ENCODE results near the gene GORASP1. TPM values are rescaled to one million over a fixed set of nuclear protein-coding genes. Genes with fewer than 3 reads are reported as not detected.

Gene GORASP1
- total and polyA plus RNA-seq, 2 of the 13 experiments (the other 11 are each of a cell fraction or from before 2014, with no cell fraction given): 36.4 to 39.8 TPM

DNA sequence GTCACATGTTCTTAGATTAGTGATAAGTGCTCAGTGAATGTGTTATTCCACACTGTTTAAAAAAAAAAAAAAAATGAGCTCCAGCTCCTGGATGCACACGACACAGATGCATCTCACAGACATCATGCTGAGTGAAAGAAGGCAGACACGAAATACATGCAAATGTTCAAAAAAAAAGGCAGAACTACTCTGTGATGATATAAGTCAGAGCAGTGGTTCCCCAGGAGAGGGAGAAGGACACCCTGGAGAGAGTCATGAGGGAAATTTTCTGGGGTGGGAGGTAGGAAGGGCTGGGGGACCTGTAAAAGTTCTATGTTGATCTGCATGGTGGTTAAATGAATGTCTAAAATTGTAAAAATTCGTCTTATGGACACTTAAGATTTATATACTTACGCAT is 41.6 kb upstream of the GORASP1 start:
- H3K9ac ChIP-seq (ENCODE audit: insufficient read depth, low read depth, low read length): 0 out of 2 replicates have a peak overlapping the region, but pooled peaks have one; percentile 11
- 90% methylated on average over 4 of the region's 4 CpGs for WGBS (ENCODE audit: low lambda C conversion rate)
- peaks cover 64% of the 10 kb centered on the region for H4K20me1 ChIP-seq (ENCODE audit: insufficient read depth, low read length)

More for the DNA sequence above, 41.6 kb upstream of the GORASP1 start:
- intact Hi-C loops (cut with micrococcal nuclease; ENCODE audit: unreplicated experiment): no loop called here
- Histone ChIP-seq H3K79me2 (ENCODE audit: insufficient read depth, low read length) (peaks cover 61% of the 10 kb centered on the region), H3K4me1 (ENCODE audit: insufficient read depth, low read length) (peaks cover 62% of the 10 kb centered on the region), H2AFZ (ENCODE audit: low read length) (no peak overlapping the region), H3K9me3 (ENCODE audit: low read length) (no peaks in the 10 kb centered on the region), H3K36me3 (replicated peaks in 1 of 2; ENCODE audit: control insufficient read depth in 1 of 2, insufficient read depth in 2 of 2, low read length in 2 of 2) (peaks cover 15 to 30% of the 10 kb centered on the region in 2 experiments; a peak in 4 of 5 replicates), H3K27me3 (ENCODE audit: control insufficient read depth in 1 of 2, insufficient read depth in 2 of 2, low read length in 2 of 2) (no peaks in the 10 kb centered on the region; a peak in 1 of 5 replicates), H3K27ac (ENCODE audit: extremely low read length, insufficient read depth, low read length) (no peak overlapping the region), H3K4me2 (ENCODE audit: low read depth, low read length) (peak overlapping the region; percentile 43; the same call in 1 of the 2 replicates), H3K4me3 (replicated peaks in 1 of 3; ENCODE audit: insufficient read depth in 1 of 3, low read depth in 2 of 3, low read length in 3 of 3) (no peak overlapping the region)
- ChIA-PET POLR2A (no interaction called here), CTCF (ENCODE audit: low intra/inter-chr PET ratio, low total read pairs) (no interaction called here)
- in situ Hi-C loops (cut with HindIII; ENCODE audit: extremely low pct_ligation_motif_present, low pct_unique_long_range_greater_than_20kb): no loop called here
- DNase-seq (ENCODE audit: low spot score) (no peak), FAIRE-seq (no peak), ATAC-seq (no peak)
- no TSS peak for BruUV-seq (replicated peaks)
- TF ChIP-seq SAFB2 (CRISPR knock-in tag; IDR thresholded peaks at IDR 0.05; ENCODE audit: borderline replicate concordance, low read depth): no peak
- no peak for TF ChIP-seq IRF1 (CRISPR knock-in tag; IDR thresholded peaks at IDR 0.05; ENCODE audit: low read depth)
- TF ChIP-seq MYPOP (CRISPR knock-in tag; IDR thresholded peaks at IDR 0.05): no peak
- no peak for TF ChIP-seq NR1H2 (CRISPR knock-in tag; IDR thresholded peaks at IDR 0.05; ENCODE audit: borderline replicate concordance, low read depth)
- TF ChIP-seq HOXD1 (CRISPR knock-in tag; IDR thresholded peaks at IDR 0.05): no peak
- no peak for TF ChIP-seq ZMYM4 (CRISPR knock-in tag; IDR thresholded peaks at IDR 0.05)
- no peak for TF ChIP-seq ZSCAN12 (CRISPR knock-in tag; IDR thresholded peaks at IDR 0.05)
- no peak for TF ChIP-seq ARHGAP35 (CRISPR knock-in tag; IDR thresholded peaks at IDR 0.05; ENCODE audit: borderline replicate concordance)
- no peak for TF ChIP-seq KLF16 (CRISPR knock-in tag; IDR thresholded peaks at IDR 0.05)
- no peak for TF ChIP-seq ETV6 (CRISPR knock-in tag; conservative IDR thresholded peaks at IDR 0.05)
- TF ChIP-seq FOXM1 (CRISPR knock-in tag; IDR thresholded peaks at IDR 0.05): no peak
- TF ChIP-seq ZBTB43 (CRISPR knock-in tag; conservative IDR thresholded peaks at IDR 0.05): no peak
- no peak for TF ChIP-seq POLR2AphosphoS2 (IDR thresholded peaks at IDR 0.05; ENCODE audit: low read depth, low read length)
- TF ChIP-seq BRCA1 (CRISPR knock-in tag; IDR thresholded peaks at IDR 0.05): no peak
- no peak for TF ChIP-seq ZNF136 (CRISPR knock-in tag; IDR thresholded peaks at IDR 0.05; ENCODE audit: low read depth)
